HUES6 (cell line): ENCODE data around the gene SIRPA.

ENCODE experiments used
- H3K27ac ChIP-seq: 2 replicates; pipeline ENCODE4 v1.7.0; 2013; ENCODE audit warnings: low read depth, mild to moderate bottlenecking, low read length, inconsistent platforms
- H3K27me3 ChIP-seq: 2 replicates; pipeline ENCODE4 v1.6.1; 2013; ENCODE audit warnings: low read length; ENCODE audit not compliant: control insufficient read depth, insufficient read depth
- H3K36me3 ChIP-seq: 2 replicates; pipeline ENCODE4 v1.6.1; 2013; ENCODE audit warnings: low read length; ENCODE audit not compliant: control insufficient read depth, insufficient read depth
- H3K4me1 ChIP-seq: 2 replicates; pipeline ENCODE4 v1.6.1; 2013; ENCODE audit warnings: low read length; ENCODE audit not compliant: control insufficient read depth, insufficient read depth
- H3K4me3 ChIP-seq: 2 replicates; pipeline ENCODE4 v1.5.1; 2013; ENCODE audit warnings: low read depth, low read length
- H3K9ac ChIP-seq: one replicate; pipeline ENCODE4 v1.6.1; 2013; ENCODE audit warnings: mild to moderate bottlenecking, low read length
- H3K9me3 ChIP-seq: 2 replicates; pipeline ENCODE4 v1.6.1; 2013; ENCODE audit warnings: low read depth, low read length; ENCODE audit not compliant: control insufficient read depth, insufficient read depth

Gene SIRPA

GRCh38 chr20:1890469-1891262, 4.5 kb upstream of the SIRPA start:
- H3K27me3 ChIP-seq: peaks cover 23% of the 10 kb centered on the region
- no peak overlapping the region for H3K27ac ChIP-seq
- peaks cover 32% of the 10 kb centered on the region for H3K4me1 ChIP-seq

DNA sequence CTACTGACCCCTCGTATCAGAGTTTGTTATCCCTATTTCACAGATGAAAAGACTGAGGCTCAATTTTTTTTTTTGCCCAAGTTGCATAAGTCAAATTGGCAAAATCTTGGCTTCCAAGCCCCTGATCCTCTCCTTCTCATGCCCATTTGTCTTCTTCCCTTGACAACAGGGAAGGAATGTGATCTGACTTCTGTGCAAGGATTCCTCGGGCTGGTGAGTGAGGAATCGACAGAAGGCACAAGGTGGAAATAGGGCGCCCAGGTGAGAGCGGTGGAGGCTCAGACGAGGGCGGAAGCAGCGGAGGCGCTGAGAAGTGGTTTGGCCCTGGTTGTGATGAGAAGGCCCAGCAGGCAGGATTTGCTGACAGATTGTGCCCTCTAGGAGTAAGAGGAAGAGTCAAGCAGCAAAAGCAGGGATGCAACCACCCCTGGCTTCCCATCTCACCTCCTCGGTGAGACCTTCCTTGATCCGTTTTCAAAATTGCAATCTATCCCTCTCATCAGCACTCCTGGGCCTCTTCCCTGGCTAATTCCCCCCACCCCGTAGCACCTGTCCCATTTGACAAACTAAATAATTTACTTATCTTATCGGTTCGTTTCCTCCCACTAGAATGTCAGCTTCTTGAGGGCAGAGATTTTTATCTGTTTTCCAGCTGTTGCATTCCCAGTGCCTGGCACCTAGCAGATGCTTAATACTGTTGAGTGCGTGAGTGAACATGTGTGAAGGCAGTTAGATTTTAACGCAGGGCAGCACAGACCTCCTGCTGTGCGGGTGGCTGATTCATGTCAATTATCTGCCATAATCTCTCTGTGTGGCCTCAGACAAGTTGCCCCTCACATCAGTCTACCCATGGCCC, 3.7 kb upstream of the SIRPA start:
- H3K4me3 ChIP-seq: no peak overlapping the region
- H3K4me1 ChIP-seq: peaks cover 39% of the 10 kb centered on the region
- H3K36me3 ChIP-seq: no peaks in the 10 kb centered on the region
- peaks cover 31% of the 10 kb centered on the region for H3K27me3 ChIP-seq
- no peaks in the 10 kb centered on the region for H3K9me3 ChIP-seq
- no peak overlapping the region for H3K9ac ChIP-seq
- H3K27ac ChIP-seq: no peak overlapping the region

More at GRCh38 chr20:1890469-1891262, 4.5 kb upstream of the SIRPA start:
- H3K9me3 ChIP-seq: no peaks in the 10 kb centered on the region
- H3K36me3 ChIP-seq: no peaks in the 10 kb centered on the region
- H3K9ac ChIP-seq: no peak overlapping the region
- no peak overlapping the region for H3K4me3 ChIP-seq

GRCh38 chr20:1892119-1892385, 3.2 kb upstream of the SIRPA start:
- Histone ChIP-seq H3K9ac (no peak overlapping the region), H3K4me3 (no peak overlapping the region), H3K4me1 (peaks cover 39% of the 10 kb centered on the region), H3K36me3 (no peaks in the 10 kb centered on the region), H3K27me3 (peaks cover 35% of the 10 kb centered on the region), H3K9me3 (no peaks in the 10 kb centered on the region), H3K27ac (no peak overlapping the region)

GRCh38 chr20:1893721-1894470, 1.3 kb upstream of the SIRPA start:
- peaks cover 35% of the 10 kb centered on the region for H3K27me3 ChIP-seq
- H3K36me3 ChIP-seq: no peaks in the 10 kb centered on the region
- peak overlapping the region; percentile 52 for H3K4me3 ChIP-seq
- H3K4me1 ChIP-seq: peaks cover 38% of the 10 kb centered on the region
- no peak overlapping the region for H3K27ac ChIP-seq
- H3K9me3 ChIP-seq: no peaks in the 10 kb centered on the region
- peak overlapping the region; percentile 43 for H3K9ac ChIP-seq

GRCh38 chr20:1894471-1894950, 696 bp upstream of the SIRPA start:
- peaks cover 37% of the 10 kb centered on the region for H3K4me1 ChIP-seq

GRCh38 chr20:1895674-1896483, 672 bp downstream of the SIRPA start:
- H3K27me3 ChIP-seq: peaks cover 35% of the 10 kb centered on the region
- H3K36me3 ChIP-seq: no peaks in the 10 kb centered on the region
- H3K4me3 ChIP-seq: peak overlapping the region; percentile 52
- H3K9me3 ChIP-seq: no peaks in the 10 kb centered on the region
- H3K9ac ChIP-seq: peak overlapping the region; percentile 54
- H3K4me1 ChIP-seq: peaks cover 33% of the 10 kb centered on the region
- H3K27ac ChIP-seq: no peak overlapping the region

More at GRCh38 chr20:1894471-1894950, 696 bp upstream of the SIRPA start:
- H3K27me3 ChIP-seq: peaks cover 35% of the 10 kb centered on the region
- peak overlapping the region; percentile 43 for H3K9ac ChIP-seq
- H3K9me3 ChIP-seq: no peaks in the 10 kb centered on the region
- H3K27ac ChIP-seq: no peak overlapping the region
- peak overlapping the region; percentile 52 for H3K4me3 ChIP-seq
- H3K36me3 ChIP-seq: no peaks in the 10 kb centered on the region

- Histone ChIP-seq H3K4me3 (peak overlapping the region; percentile 52), H3K36me3 (no peaks in the 10 kb centered on the region), H3K27ac (no peak overlapping the region), H3K27me3 (peaks cover 35% of the 10 kb centered on the region), H3K9me3 (no peaks in the 10 kb centered on the region), H3K4me1 (peaks cover 26% of the 10 kb centered on the region), H3K9ac (no peak overlapping the region)
Observed at GRCh38 chr20:1896484-1897258, 1.5 kb downstream of the SIRPA start.

GRCh38 chr20:1897541-1897940, 2.3 kb downstream of the SIRPA start:
- H3K9ac ChIP-seq: no peak overlapping the region
- no peaks in the 10 kb centered on the region for H3K36me3 ChIP-seq
- no peak overlapping the region for H3K27ac ChIP-seq
- H3K9me3 ChIP-seq: no peaks in the 10 kb centered on the region
- H3K4me3 ChIP-seq: no peak overlapping the region
- peaks cover 30% of the 10 kb centered on the region for H3K27me3 ChIP-seq
- H3K4me1 ChIP-seq: peaks cover 26% of the 10 kb centered on the region

GRCh38 chr20:1897965-1898464, 2.8 kb downstream of the SIRPA start:
- Histone ChIP-seq H3K4me1 (peaks cover 26% of the 10 kb centered on the region), H3K9me3 (no peaks in the 10 kb centered on the region), H3K36me3 (no peaks in the 10 kb centered on the region), H3K9ac (no peak overlapping the region), H3K4me3 (no peak overlapping the region), H3K27ac (no peak overlapping the region), H3K27me3 (peaks cover 25% of the 10 kb centered on the region)
